ENCODE data around the gene FBXO42. TPM values are rescaled to one million over a fixed set of nuclear protein-coding genes. Genes with fewer than 3 reads are reported as not detected.

Gene FBXO42
- total and polyA plus RNA-seq, 2 of the 13 experiments (the other 11 are each of a cell fraction or from before 2014, with no cell fraction given) = 7.6 to 17.5 TPM

GRCh38 chr1:16351994-16352841 is at the start of gene FBXO42 (continued):
- TF ChIP-seq PBX3 (CRISPR knock-in tag; IDR thresholded peaks at IDR 0.05; ENCODE audit: borderline replicate concordance) (0 out of 2 replicates have a peak, but pooled peaks have one; percentile 77), TFE3 (CRISPR knock-in tag; IDR thresholded peaks at IDR 0.05) (peak; percentile 43; the same call in 1 of the 2 replicates), YEATS2 (CRISPR knock-in tag; IDR thresholded peaks at IDR 0.05; ENCODE audit: borderline replicate concordance) (peak; percentile 68; the same call in 1 of the 2 replicates), ZNF775 (CRISPR knock-in tag; IDR thresholded peaks at IDR 0.05; ENCODE audit: borderline replicate concordance) (no peak), BCL6 (CRISPR knock-in tag; IDR thresholded peaks at IDR 0.05) (peak; percentile 7; the same call in 1 of the 2 replicates), MTA1 (CRISPR knock-in tag; IDR thresholded peaks at IDR 0.05; ENCODE audit: borderline replicate concordance) (peak; percentile 35; the same call in 1 of the 2 replicates), ZNF138 (CRISPR knock-in tag; IDR thresholded peaks at IDR 0.05; ENCODE audit: low read depth) (no peak), ESRRA (CRISPR knock-in tag; IDR thresholded peaks at IDR 0.05; ENCODE audit: low read depth) (0 out of 2 replicates have a peak, but pooled peaks have one; percentile 36), MIXL1 (CRISPR knock-in tag; IDR thresholded peaks at IDR 0.05) (no peak), ZUFSP (CRISPR knock-in tag; IDR thresholded peaks at IDR 0.05; ENCODE audit: borderline replicate concordance) (no peak), ZNF670 (CRISPR knock-in tag; IDR thresholded peaks at IDR 0.05; ENCODE audit: borderline replicate concordance) (peak; percentile 78; the same call in 1 of the 2 replicates), MXD1 (CRISPR knock-in tag; IDR thresholded peaks at IDR 0.05) (no peak; the same call in none of the 2 replicates), ZGPAT (CRISPR knock-in tag; IDR thresholded peaks at IDR 0.05) (peak; percentile 61; the same call in 1 of the 2 replicates), PAWR (CRISPR knock-in tag; IDR thresholded peaks at IDR 0.05; ENCODE audit: borderline replicate concordance) (no peak), SIX4 (CRISPR knock-in tag; IDR thresholded peaks at IDR 0.05) (no peak; the same call in 1 of the 2 replicates), RBM39 (IDR thresholded peaks at IDR 0.05; ENCODE audit: low read depth, low read length, poor library complexity, severe bottlenecking) (peak; percentile 58), ZNF619 (CRISPR knock-in tag; IDR thresholded peaks at IDR 0.05) (0 out of 2 replicates have a peak, but pooled peaks have one; percentile 49)
